Breast epithelium (tissue), 4 donors: ENCODE results near the gene SYNDIG1. TPM values are rescaled to one million over a fixed set of nuclear protein-coding genes. Genes with fewer than 3 reads are reported as not detected.

Source experiments
- DNase-seq, 2 donors: peaks; one replicate each; pipeline ENCODE4 v3.0.0-alpha.2; 2019; ENCODE audit warnings: low spot score in 2 of 2
- H3K27ac ChIP-seq, 2 donors: fragments of 200-600 bp; sonication (generic) in 1 of 2; one replicate each; pipeline ENCODE4 v1.5.1; 2016 to 2019; ENCODE audit warnings: mild to moderate bottlenecking in 1 of 2
- H3K27me3 ChIP-seq, 2 donors: fragments of 200-600 bp; sonication (generic) in 1 of 2; one replicate each; pipeline versions ENCODE4 v1.5.1 to v1.6.0; 2017 to 2019; ENCODE audit warnings: control low read depth in 1 of 2, mild to moderate bottlenecking in 1 of 2
- H3K36me3 ChIP-seq: fragments of 200-600 bp; one replicate; pipeline ENCODE4 v1.5.1; 2019
- H3K4me1 ChIP-seq, 2 donors: fragments of 200-600 bp; sonication (generic); one replicate each; pipeline ENCODE4 v1.5.1; 2016 to 2019; ENCODE audit warnings: control low read depth in 1 of 2
- H3K4me3 ChIP-seq, 3 donors: fragments of 200-600 bp; sonication (generic); 1 replicate in 2 of 3; 2 replicates in 1 of 3; pipeline ENCODE4 v1.5.1; 2016 to 2019; ENCODE audit warnings: mild to moderate bottlenecking in 3 of 3, moderate library complexity in 2 of 3
- H3K9me3 ChIP-seq, 2 donors: fragments of 200-600 bp; sonication (generic) in 1 of 2; one replicate each; pipeline ENCODE4 v1.5.1; 2016 to 2019; ENCODE audit warnings: control low read depth in 1 of 2
- CTCF ChIP-seq, 3 donors: fragments of 450-650 bp; IDR thresholded peaks; one replicate each; pipeline ENCODE4 v1.5.1; 2016 to 2017; ENCODE audit warnings: antibody characterized with exemption in 3 of 3, mild to moderate bottlenecking in 3 of 3, moderate library complexity in 3 of 3
- POLR2A ChIP-seq: fragments of 450-650 bp; IDR thresholded peaks from one replicate; pipeline ENCODE4 v1.6.1; 2016; ENCODE audit warnings: antibody characterized with exemption, mild to moderate bottlenecking, moderate library complexity
- POLR2AphosphoS5 ChIP-seq, 3 donors: sonication (generic); formaldehyde crosslinking; IDR thresholded peaks; one replicate each; pipeline ENCODE4 v1.6.1; 2017; ENCODE audit warnings: antibody characterized with exemption in 3 of 3
- intact Hi-C: fragments of 100-400 bp; cut with DNase I; formaldehyde crosslinking; loops from one replicate; pipeline ENCODE4 v1.15.1; 2023; ENCODE audit warnings: low total_unique reads
- total RNA-seq, 3 donors: library from RNA; depleted of rRNA; stranded (reverse); fragments of >200 nt; gene quantifications; one replicate each; pipeline ENCODE4 v1.1.0, GENCODE V29; 2016

SYNDIG1 gene
- total RNA-seq, 3 donors from 2014 or later: under 0.01 to 0.48 (median 0.15) TPM

GRCh38 chr20:24533449-24533848 lies 64.0 kb downstream of the SYNDIG1 start:
- no peaks in the 10 kb centered on the region for H3K27me3 ChIP-seq
- intact Hi-C loops: no loop called here
- H3K27ac ChIP-seq: no peak overlapping the region
- no peaks in the 10 kb centered on the region for H3K36me3 ChIP-seq
- TF ChIP-seq POLR2AphosphoS5 (IDR thresholded peaks at IDR 0.05): no peak
- no peak for TF ChIP-seq POLR2A
- no peak overlapping the region for H3K4me3 ChIP-seq
- DNase-seq: no peak
- no peaks in the 10 kb centered on the region for H3K4me1 ChIP-seq
- H3K9me3 ChIP-seq: no peaks in the 10 kb centered on the region

GRCh38 chr20:24534282-24534681 lies 64.9 kb downstream of the SYNDIG1 start:
- intact Hi-C loops: no loop called here
- DNase-seq: no peak
- no peaks in the 10 kb centered on the region for H3K27me3 ChIP-seq
- no peaks in the 10 kb centered on the region for H3K4me1 ChIP-seq
- no peak overlapping the region for H3K4me3 ChIP-seq
- H3K9me3 ChIP-seq: no peaks in the 10 kb centered on the region
- no peaks in the 10 kb centered on the region for H3K36me3 ChIP-seq
- no peak overlapping the region for H3K27ac ChIP-seq
- TF ChIP-seq POLR2A: no peak
- no peak for TF ChIP-seq POLR2AphosphoS5 (IDR thresholded peaks at IDR 0.05)
- TF ChIP-seq CTCF (IDR thresholded peaks at IDR 0.05): no peak

- intact Hi-C loops: no loop called here
- Histone ChIP-seq H3K27me3 (no peaks in the 10 kb centered on the region), H3K4me1 (no peaks in the 10 kb centered on the region), H3K9me3 (no peaks in the 10 kb centered on the region), H3K36me3 (no peaks in the 10 kb centered on the region), H3K27ac (no peak overlapping the region), H3K4me3 (no peak overlapping the region)
- TF ChIP-seq POLR2AphosphoS5 (IDR thresholded peaks at IDR 0.05): no peak
- TF ChIP-seq CTCF (IDR thresholded peaks at IDR 0.05): no peak
- DNase-seq: no peak
Observed at GRCh38 chr20:24535941-24536730, 66.7 kb downstream of the SYNDIG1 start.

GRCh38 chr20:24537210-24537609 lies 67.8 kb downstream of the SYNDIG1 start:
- intact Hi-C loops: no loop called here
- Histone ChIP-seq H3K27ac (no peak overlapping the region), H3K4me1 (no peaks in the 10 kb centered on the region), H3K27me3 (peaks cover 0 to 4% of the 10 kb centered on the region in 2 donors), H3K36me3 (no peaks in the 10 kb centered on the region), H3K9me3 (no peaks in the 10 kb centered on the region), H3K4me3 (no peak overlapping the region)
- TF ChIP-seq POLR2AphosphoS5 (IDR thresholded peaks at IDR 0.05) (no peak), CTCF (IDR thresholded peaks at IDR 0.05) (no peak), POLR2A (no peak)
- no peak for DNase-seq

GRCh38 chr20:24542721-24543120 lies 73.3 kb downstream of the SYNDIG1 start:
- intact Hi-C loops: no loop called here
- Histone ChIP-seq H3K36me3 (no peaks in the 10 kb centered on the region), H3K9me3 (peaks cover 3 to 8% of the 10 kb centered on the region in 2 donors), H3K27me3 (peaks cover 0 to 8% of the 10 kb centered on the region in 2 donors), H3K4me1 (no peaks in the 10 kb centered on the region), H3K27ac (no peak overlapping the region), H3K4me3 (no peak overlapping the region)
- TF ChIP-seq POLR2A (no peak), CTCF (IDR thresholded peaks at IDR 0.05) (no peak), POLR2AphosphoS5 (IDR thresholded peaks at IDR 0.05) (no peak)
- DNase-seq: no peak
